AG04450 (cell line): ENCODE results near the gene UMAD1. TPM values are rescaled to one million over a fixed set of nuclear protein-coding genes. Genes with fewer than 3 reads are reported as not detected.

Experiments used
- CTCF ChIA-PET: fragments of 300-600, 350-600 bp; formaldehyde crosslinking; extraction: SDS; loops from one replicate; lab custom pipeline; 2022; ENCODE audit warnings: antibody characterized with exemption, inconsistent platforms; lab: Charles Lee
- POLR2A ChIA-PET: fragments of 350-600 bp; formaldehyde crosslinking; extraction: SDS; loops from one replicate; lab custom pipeline; 2021; ENCODE audit warnings: antibody characterized with exemption, inconsistent platforms; lab: Yijun Ruan, JAX
- DNase-seq: peaks from one replicate; pipeline ENCODE4 v3.0.0-alpha.2; 2011; ENCODE audit warnings: low read depth, low spot score
- H3K27ac ChIP-seq: one replicate; pipeline ENCODE4 v1.5.1; 2012; ENCODE audit warnings: low read depth, low read length, control low read depth
- H3K27me3 ChIP-seq: one replicate; pipeline ENCODE4 v1.6.0; 2012; ENCODE audit warnings: low read length; ENCODE audit not compliant: control insufficient read depth, insufficient read depth
- H3K4me3 ChIP-seq: 2 replicates; pipeline ENCODE4 v1.5.1; 2011; ENCODE audit warnings: mild to moderate bottlenecking, low read depth, low read length, control low read depth
- H3K9me3 ChIP-seq: 2 replicates; pipeline ENCODE4 v1.5.1; 2012; ENCODE audit warnings: low read length; ENCODE audit not compliant: control insufficient read depth, insufficient read depth
- CTCF ChIP-seq: IDR thresholded peaks from 2 replicates; pipeline ENCODE4 v1.5.1; 2011; ENCODE audit warnings: low read depth, low read length, control low read depth, inconsistent platforms
- polyA plus RNA-seq: library from polyadenylated mRNA; depleted of rRNA; stranded (reverse); fragments of >200 nt; gene quantifications from 2 replicates; pipeline ENCODE4 v1.2.3, GENCODE V29; 2011

Gene UMAD1
- polyA plus RNA-seq, 1 experiment = 22.8 TPM

- no peak for TF ChIP-seq CTCF
- H3K27me3 ChIP-seq = no peaks in the 10 kb centered on the region
- no peaks in the 10 kb centered on the region for H3K9me3 ChIP-seq
- ChIA-PET POLR2A (no interaction called here), CTCF (interaction anchor here (0.7 to 1.6 kb wide), 3 partner anchors 27 to 509 kb away, joined by 3 read pairs; no protein-coding TSS in a partner anchor)
- no peak for DNase-seq
- no peak overlapping the region for H3K4me3 ChIP-seq
- H3K27ac ChIP-seq = no peak overlapping the region
These were observed 28.0 kb upstream of the UMAD1 start for GRCh38 chr7:7612519-7612918.

GRCh38 chr7:7613210-7613609, 27.3 kb upstream of the UMAD1 start:
- POLR2A ChIA-PET = no interaction called here
- Histone ChIP-seq H3K27ac (no peak overlapping the region), H3K27me3 (no peaks in the 10 kb centered on the region), H3K4me3 (no peak overlapping the region), H3K9me3 (no peaks in the 10 kb centered on the region)
- no peak for TF ChIP-seq CTCF
- DNase-seq = no peak
- CTCF ChIA-PET = interaction anchor here (0.8 to 1.6 kb wide), 3 partner anchors 17 to 68 kb away, joined by 3 read pairs; no protein-coding TSS in a partner anchor

- DNase-seq = no peak
- Histone ChIP-seq H3K27ac (no peak overlapping the region), H3K27me3 (no peaks in the 10 kb centered on the region), H3K9me3 (no peaks in the 10 kb centered on the region), H3K4me3 (no peak overlapping the region)
- ChIA-PET CTCF (interaction anchor here (1.0 to 1.5 kb wide), 2 partner anchors 10 to 18 kb away, joined by 3 read pairs; no protein-coding TSS in a partner anchor), POLR2A (no interaction called here)
- TF ChIP-seq CTCF = no peak
These were observed 26.4 kb upstream of the UMAD1 start for GRCh38 chr7:7614018-7614741.

GRCh38 chr7:7617550-7617949, 23.0 kb upstream of the UMAD1 start:
- ChIA-PET POLR2A (no interaction called here), CTCF (interaction anchor here (0.6 kb wide), 1 partner anchor 514 kb away, joined by 5 read pairs; no protein-coding TSS in a partner anchor)
- Histone ChIP-seq H3K4me3 (no peak overlapping the region), H3K27ac (no peak overlapping the region), H3K9me3 (no peaks in the 10 kb centered on the region), H3K27me3 (no peaks in the 10 kb centered on the region)
- no peak for DNase-seq
- TF ChIP-seq CTCF = no peak

GRCh38 chr7:7618410-7618809, 22.1 kb upstream of the UMAD1 start:
- Histone ChIP-seq H3K27me3 (no peaks in the 10 kb centered on the region), H3K4me3 (no peak overlapping the region), H3K27ac (no peak overlapping the region), H3K9me3 (no peaks in the 10 kb centered on the region)
- POLR2A ChIA-PET = no interaction called here
- no peak for DNase-seq
- TF ChIP-seq CTCF = no peak
- CTCF ChIA-PET = no interaction called here
